22Rv1 (cell line): ENCODE measurements around the gene DPM3.

Source experiments
- H3K27ac ChIP-seq: fragments of 450-650 bp; 2 replicates; pipeline ENCODE4 v1.5.1; 2017
- ZFX ChIP-seq: fragments of 450-650 bp; IDR thresholded peaks from 2 replicates; pipeline ENCODE4 v1.6.1; 2017; ENCODE audit warnings: antibody characterized with exemption, borderline replicate concordance
- TF ChIP-seq, protein P1 (sequence below): fragments of 450-650 bp; IDR thresholded peaks from 2 replicates; pipeline ENCODE4 v1.5.1; 2017; ENCODE audit warnings: mild to moderate bottlenecking

Gene DPM3

DNA sequence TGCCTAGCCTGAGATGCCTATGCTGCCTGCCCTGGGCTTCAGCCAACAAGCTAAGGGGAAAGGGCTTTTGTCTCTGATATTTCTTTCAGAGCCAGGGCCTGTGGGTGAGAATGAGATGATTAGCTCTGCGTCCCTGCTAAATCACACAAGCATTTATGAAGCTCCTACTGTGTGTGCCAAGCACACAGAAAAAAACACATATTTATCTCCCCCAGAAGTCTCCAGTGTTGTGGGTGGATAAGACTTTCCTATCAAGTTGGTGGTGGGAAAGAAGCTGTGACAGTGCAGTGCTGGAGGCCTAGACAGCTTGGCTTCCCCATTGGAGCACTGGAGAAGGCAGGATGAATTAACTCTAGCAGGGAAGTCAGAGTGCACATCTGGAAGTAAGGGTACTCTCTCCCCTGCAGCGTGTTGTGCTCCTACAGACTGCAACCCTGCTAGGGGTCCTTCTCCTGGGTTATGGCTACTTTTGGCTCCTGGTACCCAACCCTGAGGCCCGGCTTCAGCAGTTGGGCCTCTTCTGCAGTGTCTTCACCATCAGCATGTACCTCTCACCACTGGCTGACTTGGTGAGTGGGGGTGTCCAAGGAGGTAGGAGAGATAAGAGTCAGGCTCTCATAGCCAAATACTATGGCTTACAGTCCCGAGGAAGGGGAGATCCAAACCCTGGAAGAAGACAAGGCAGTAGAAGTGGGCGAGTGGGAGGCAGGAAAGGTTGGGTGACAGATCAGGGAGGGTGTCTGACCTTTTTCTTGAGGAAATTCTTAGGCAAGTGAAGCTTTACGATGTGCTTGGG, 3.0 kb downstream of the DPM3 start:
- TF ChIP-seq, protein P1, sequence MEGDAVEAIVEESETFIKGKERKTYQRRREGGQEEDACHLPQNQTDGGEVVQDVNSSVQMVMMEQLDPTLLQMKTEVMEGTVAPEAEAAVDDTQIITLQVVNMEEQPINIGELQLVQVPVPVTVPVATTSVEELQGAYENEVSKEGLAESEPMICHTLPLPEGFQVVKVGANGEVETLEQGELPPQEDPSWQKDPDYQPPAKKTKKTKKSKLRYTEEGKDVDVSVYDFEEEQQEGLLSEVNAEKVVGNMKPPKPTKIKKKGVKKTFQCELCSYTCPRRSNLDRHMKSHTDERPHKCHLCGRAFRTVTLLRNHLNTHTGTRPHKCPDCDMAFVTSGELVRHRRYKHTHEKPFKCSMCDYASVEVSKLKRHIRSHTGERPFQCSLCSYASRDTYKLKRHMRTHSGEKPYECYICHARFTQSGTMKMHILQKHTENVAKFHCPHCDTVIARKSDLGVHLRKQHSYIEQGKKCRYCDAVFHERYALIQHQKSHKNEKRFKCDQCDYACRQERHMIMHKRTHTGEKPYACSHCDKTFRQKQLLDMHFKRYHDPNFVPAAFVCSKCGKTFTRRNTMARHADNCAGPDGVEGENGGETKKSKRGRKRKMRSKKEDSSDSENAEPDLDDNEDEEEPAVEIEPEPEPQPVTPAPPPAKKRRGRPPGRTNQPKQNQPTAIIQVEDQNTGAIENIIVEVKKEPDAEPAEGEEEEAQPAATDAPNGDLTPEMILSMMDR, result no peak
- no peak for TF ChIP-seq ZFX
- peak overlapping the region; percentile 99 for H3K27ac ChIP-seq

DNA sequence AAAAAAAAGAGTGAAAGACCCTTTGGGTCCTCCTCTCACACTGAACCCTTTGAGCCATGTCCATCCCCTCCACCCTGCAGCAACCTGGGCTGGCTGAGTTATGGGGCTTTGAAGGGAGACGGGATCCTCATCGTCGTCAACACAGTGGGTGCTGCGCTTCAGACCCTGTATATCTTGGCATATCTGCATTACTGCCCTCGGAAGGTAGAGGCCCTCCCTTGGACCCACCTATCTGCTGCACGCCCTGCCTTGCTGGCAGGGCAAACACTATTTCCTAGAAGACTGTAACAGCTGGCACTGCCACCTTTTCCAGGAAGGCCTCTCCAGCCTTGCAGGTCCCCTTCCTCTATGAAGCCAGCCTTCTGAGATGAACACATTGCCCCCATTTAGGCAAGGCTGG, 3.6 kb downstream of the DPM3 start:
- TF ChIP-seq, protein P1, result no peak
- no peak for TF ChIP-seq ZFX
- peak overlapping the region; percentile 99 for H3K27ac ChIP-seq

GRCh38 chr1:155135415-155136028, 4.8 kb downstream of the DPM3 start, which contains the start of gene SLC50A1:
TSS of gene SLC50A1 (plus strand) at chr1:155135852. CDS start at chr1:155135912, 60 bp downstream.
- peak within 1 kb of the TSS; percentile 99 for H3K27ac ChIP-seq
- TF ChIP-seq, protein P1, result peak; percentile 35; the same call in 1 of the 2 replicates
- TF ChIP-seq ZFX, result no peak

DNA sequence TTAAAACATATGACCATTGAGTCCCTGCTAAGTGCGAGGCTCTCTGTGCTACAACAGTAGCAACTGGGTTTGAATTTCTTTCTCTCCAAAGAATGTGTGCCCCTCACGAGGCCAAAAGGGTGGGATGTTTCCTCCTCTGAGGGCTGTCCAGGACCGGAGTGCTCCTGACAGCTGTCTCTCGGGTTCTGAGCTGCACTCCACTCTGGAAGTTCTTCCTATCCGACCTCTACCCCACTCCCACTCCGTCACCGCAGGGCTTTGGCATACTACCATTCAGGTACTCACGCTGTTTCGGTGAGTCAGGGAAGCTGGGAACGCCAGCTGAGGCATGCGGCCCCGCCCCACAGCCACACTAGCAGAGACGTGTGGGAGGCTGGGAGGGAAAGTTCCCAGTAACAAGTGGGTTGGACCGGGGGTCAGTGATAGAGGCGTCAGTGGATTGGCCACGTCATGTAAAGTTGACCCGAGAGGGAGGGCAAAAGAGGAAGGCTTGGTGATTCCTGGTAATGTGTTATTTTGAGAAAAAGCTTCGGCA, 5.4 kb downstream of the DPM3 start:
- TF ChIP-seq ZFX, result no peak
- TF ChIP-seq, protein P1, result no peak
- peak overlapping the region; percentile 99 for H3K27ac ChIP-seq

DNA sequence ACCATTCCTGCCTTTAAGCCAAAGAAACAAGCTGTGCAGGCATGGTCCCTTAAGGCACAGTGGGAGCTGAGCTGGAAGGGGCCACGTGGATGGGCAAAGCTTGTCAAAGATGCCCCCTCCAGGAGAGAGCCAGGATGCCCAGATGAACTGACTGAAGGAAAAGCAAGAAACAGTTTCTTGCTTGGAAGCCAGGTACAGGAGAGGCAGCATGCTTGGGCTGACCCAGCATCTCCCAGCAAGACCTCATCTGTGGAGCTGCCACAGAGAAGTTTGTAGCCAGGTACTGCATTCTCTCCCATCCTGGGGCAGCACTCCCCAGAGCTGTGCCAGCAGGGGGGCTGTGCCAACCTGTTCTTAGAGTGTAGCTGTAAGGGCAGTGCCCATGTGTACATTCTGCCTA, 6.0 kb downstream of the DPM3 start:
- no peak for TF ChIP-seq ZFX
- TF ChIP-seq, protein P1, result no peak
- H3K27ac ChIP-seq, result peak overlapping the region; percentile 99

GRCh38 chr1:155133799-155134281, 6.5 kb downstream of the DPM3 start:
- peak overlapping the region; percentile 99 for H3K27ac ChIP-seq

More at GRCh38 chr1:155133799-155134281, 6.5 kb downstream of the DPM3 start:
- TF ChIP-seq, protein P1, result no peak
- no peak for TF ChIP-seq ZFX
